ENCODE results near the gene COLGALT1.
"Not testable (repeated sequence)": the region's sequence is repeated elsewhere in the genome, so short reads cannot be mapped to it uniquely, and the experiment has no call there.

The COLGALT1 gene

GRCh38 chr19:17562561-17562960 lies 7.1 kb downstream of the COLGALT1 start:
- DNase-seq: no peak

- no peak for DNase-seq
These were observed 9.3 kb downstream of the COLGALT1 start for GRCh38 chr19:17564781-17565180.

- no peak for DNase-seq
These were observed 10.2 kb downstream of the COLGALT1 start for GRCh38 chr19:17565611-17566010.

- no peak for DNase-seq
These were observed 12.5 kb downstream of the COLGALT1 start for GRCh38 chr19:17567940-17568339.

- DNase-seq: not testable (repeated sequence)
These were observed 14.8 kb downstream of the COLGALT1 start for GRCh38 chr19:17570291-17570690.

GRCh38 chr19:17570791-17571190 lies 15.3 kb downstream of the COLGALT1 start:
- DNase-seq: no peak

- no peak for DNase-seq
These were observed 17.2 kb downstream of the COLGALT1 start for GRCh38 chr19:17572638-17573037.

- no peak for DNase-seq
These were observed 20.7 kb downstream of the COLGALT1 start for GRCh38 chr19:17575871-17576757.

- DNase-seq: no peak
These were observed 21.5 kb downstream of the COLGALT1 start for GRCh38 chr19:17576758-17577456.

- no peak for DNase-seq
These were observed 22.1 kb downstream of the COLGALT1 start for GRCh38 chr19:17577457-17578097.

GRCh38 chr19:17579661-17580244 lies 24.3 kb downstream of the COLGALT1 start:
- peak; percentile 21 for DNase-seq

GRCh38 chr19:17580470-17581144 lies 25.2 kb downstream of the COLGALT1 start:
- no peak for DNase-seq

GRCh38 chr19:17581211-17581874 lies 25.9 kb downstream of the COLGALT1 start:
- DNase-seq: no peak

GRCh38 chr19:17582613-17583012 lies 27.2 kb downstream of the COLGALT1 start:
- DNase-seq: no peak

GRCh38 chr19:17584132-17584531 lies 28.7 kb downstream of the COLGALT1 start:
- no peak for DNase-seq

GRCh38 chr19:17585395-17585794 lies 29.9 kb downstream of the COLGALT1 start:
- not testable (repeated sequence) for DNase-seq

- no peak for DNase-seq
These were observed 35.4 kb downstream of the COLGALT1 start for GRCh38 chr19:17590866-17591265.

GRCh38 chr19:17594296-17594695 lies 38.8 kb downstream of the COLGALT1 start:
- DNase-seq: not testable (repeated sequence)

- not testable (repeated sequence) for DNase-seq
These were observed 42.6 kb downstream of the COLGALT1 start for GRCh38 chr19:17598063-17598462.

- DNase-seq: no peak
These were observed 43.5 kb downstream of the COLGALT1 start for GRCh38 chr19:17598953-17599352.

- no peak for DNase-seq
These were observed 44.3 kb downstream of the COLGALT1 start for GRCh38 chr19:17599780-17600179.

- DNase-seq: no peak
These were observed 46.2 kb downstream of the COLGALT1 start for GRCh38 chr19:17601683-17602082.

All from CD4-positive, alpha-beta T cell treated with Interleukin-10 for 1 hour (primary cell).